ENCODE results near the gene ANKRD13C.
"Not testable (repeated sequence)": the region's sequence is repeated elsewhere in the genome, so short reads cannot be mapped to it uniquely, and the experiment has no call there.

Gene ANKRD13C

GRCh38 chr1:70358921-70359564, 4.5 kb upstream of the ANKRD13C start:
- no peak for DNase-seq

- no peak for DNase-seq
Observed at GRCh38 chr1:70355920-70356319, 1.4 kb upstream of the ANKRD13C start.

GRCh38 chr1:70355111-70355407, 537 bp upstream of the ANKRD13C start:
- DNase-seq, result no peak

GRCh38 chr1:70353601-70354331, 756 bp downstream of the ANKRD13C start:
- DNase-seq, result peak; percentile 33

GRCh38 chr1:70353044-70353443, 1.5 kb downstream of the ANKRD13C start:
- DNase-seq, result no peak

- DNase-seq, result not testable (repeated sequence)
Observed at GRCh38 chr1:70349799-70350198, 4.7 kb downstream of the ANKRD13C start.

GRCh38 chr1:70348399-70349165, 5.9 kb downstream of the ANKRD13C start:
- no peak for DNase-seq

- not testable (repeated sequence) for DNase-seq
Observed at GRCh38 chr1:70339644-70340043, 14.9 kb downstream of the ANKRD13C start.

GRCh38 chr1:70336050-70336449, 18.5 kb downstream of the ANKRD13C start:
- no peak for DNase-seq

- no peak for DNase-seq
Observed at GRCh38 chr1:70334436-70334835, 20.1 kb downstream of the ANKRD13C start.

- no peak for DNase-seq
Observed at GRCh38 chr1:70333245-70333644, 21.3 kb downstream of the ANKRD13C start.

GRCh38 chr1:70331962-70332361, 22.6 kb downstream of the ANKRD13C start:
- no peak for DNase-seq

GRCh38 chr1:70327306-70328076, 27.0 kb downstream of the ANKRD13C start:
- DNase-seq, result no peak

- DNase-seq, result no peak
Observed at GRCh38 chr1:70324683-70325082, 29.8 kb downstream of the ANKRD13C start.

- DNase-seq, result peak; percentile 20
Observed at GRCh38 chr1:70319750-70320149, 34.8 kb downstream of the ANKRD13C start.

- no peak for DNase-seq
Observed at GRCh38 chr1:70318191-70318590, 36.3 kb downstream of the ANKRD13C start.

GRCh38 chr1:70317087-70317486, 37.4 kb downstream of the ANKRD13C start:
- no peak for DNase-seq

- DNase-seq, result no peak
Observed at GRCh38 chr1:70315782-70316181, 38.7 kb downstream of the ANKRD13C start.

- no peak for DNase-seq
Observed at GRCh38 chr1:70314706-70315304, 39.7 kb downstream of the ANKRD13C start.

- DNase-seq, result no peak
Observed at GRCh38 chr1:70311369-70311768, 43.2 kb downstream of the ANKRD13C start.

- no peak for DNase-seq
Observed at GRCh38 chr1:70299472-70299871, 55.0 kb downstream of the ANKRD13C start.

- no peak for DNase-seq
Observed at GRCh38 chr1:70295749-70296148, 58.8 kb downstream of the ANKRD13C start.

All from amniotic stem cell (primary cell).